ENCODE measurements around the gene SLC28A3. TPM values are rescaled to one million over a fixed set of nuclear protein-coding genes. Genes with fewer than 3 reads are reported as not detected.

The SLC28A3 gene
- total RNA-seq, 4 donors from 2014 or later = under 0.01 TPM; not detected in 2

- H3K27me3 ChIP-seq = no peaks in the 10 kb centered on the region
These were observed 39.2 kb upstream of the SLC28A3 start for GRCh38 chr9:84379740-84380139.

GRCh38 chr9:84375954-84376353 is 35.4 kb upstream of the SLC28A3 start:
- no peak for DNase-seq (ENCODE audit: extremely low spot score)
- intact Hi-C loops (cut with DNase I) = no loop called here
- TF ChIP-seq CTCF (IDR thresholded peaks at IDR 0.05) (no peak), POLR2AphosphoS5 (IDR thresholded peaks at IDR 0.05) (no peak), EP300 (IDR thresholded peaks at IDR 0.05) (no peak), POLR2A (IDR thresholded peaks at IDR 0.05; ENCODE audit: low read depth) (no peak)
- 40% methylated on average over 3 of the region's 3 CpGs for WGBS
- no peaks in the 10 kb centered on the region for H3K27me3 ChIP-seq
- H3K9me3 ChIP-seq = no peaks in the 10 kb centered on the region
- H3K4me3 ChIP-seq = no peak overlapping the region
- no peak overlapping the region for H3K27ac ChIP-seq (replicated peaks in 1 of 4)
- no peaks in the 10 kb centered on the region for H3K36me3 ChIP-seq
- peaks cover 0 to 4% (median 0%) of the 10 kb centered on the region in 4 donors for H3K4me1 ChIP-seq

More at GRCh38 chr9:84379740-84380139, 39.2 kb upstream of the SLC28A3 start:
- no peak overlapping the region for H3K27ac ChIP-seq (replicated peaks in 1 of 4)
- intact Hi-C loops (cut with DNase I) = no loop called here
- no peaks in the 10 kb centered on the region for H3K9me3 ChIP-seq
- DNase-seq (ENCODE audit: extremely low spot score) = no peak
- no peak overlapping the region for H3K4me3 ChIP-seq
- TF ChIP-seq CTCF (IDR thresholded peaks at IDR 0.05) (no peak), POLR2AphosphoS5 (IDR thresholded peaks at IDR 0.05) (no peak), EP300 (IDR thresholded peaks at IDR 0.05) (no peak), POLR2A (IDR thresholded peaks at IDR 0.05; ENCODE audit: low read depth) (no peak)
- H3K36me3 ChIP-seq = no peaks in the 10 kb centered on the region
- no peaks in the 10 kb centered on the region for H3K4me1 ChIP-seq

GRCh38 chr9:84374516-84374915 is 34.0 kb upstream of the SLC28A3 start:
- TF ChIP-seq CTCF (IDR thresholded peaks at IDR 0.05) (no peak), POLR2AphosphoS5 (IDR thresholded peaks at IDR 0.05) (no peak), EP300 (IDR thresholded peaks at IDR 0.05) (no peak), POLR2A (IDR thresholded peaks at IDR 0.05; ENCODE audit: low read depth) (no peak)
- Histone ChIP-seq H3K4me3 (no peak overlapping the region), H3K27me3 (no peaks in the 10 kb centered on the region), H3K4me1 (peaks cover 0 to 4% (median 0%) of the 10 kb centered on the region in 4 donors), H3K9me3 (no peaks in the 10 kb centered on the region), H3K36me3 (no peaks in the 10 kb centered on the region), H3K27ac (replicated peaks in 1 of 4) (no peak overlapping the region)
- no peak for DNase-seq (ENCODE audit: extremely low spot score)
- 50% methylated on average over 2 of the region's 2 CpGs for WGBS
- intact Hi-C loops (cut with DNase I) = no loop called here

- no peak for TF ChIP-seq CTCF (IDR thresholded peaks at IDR 0.05)
- no peak overlapping the region for H3K4me3 ChIP-seq
- H3K27ac ChIP-seq (replicated peaks in 1 of 4) = no peak overlapping the region
- intact Hi-C loops (cut with DNase I) = no loop called here
- H3K4me1 ChIP-seq = peaks cover 0 to 4% (median 0%) of the 10 kb centered on the region in 4 donors
- no peaks in the 10 kb centered on the region for H3K36me3 ChIP-seq
- no peaks in the 10 kb centered on the region for H3K27me3 ChIP-seq
- H3K9me3 ChIP-seq = no peaks in the 10 kb centered on the region
- DNase-seq (ENCODE audit: extremely low spot score) = no peak
- 41% methylated on average over 4 of the region's 4 CpGs for WGBS
These were observed 33.5 kb upstream of the SLC28A3 start for GRCh38 chr9:84374013-84374412.

GRCh38 chr9:84371737-84372136 is 31.2 kb upstream of the SLC28A3 start:
- DNase-seq (ENCODE audit: extremely low spot score) = no peak
- TF ChIP-seq EP300 (IDR thresholded peaks at IDR 0.05) (no peak), POLR2AphosphoS5 (IDR thresholded peaks at IDR 0.05) (peak in 1 of 2 donors; percentile 9)
- Histone ChIP-seq H3K27ac (replicated peaks in 1 of 4) (no peak overlapping the region), H3K4me1 (peaks cover 0 to 4% (median 0%) of the 10 kb centered on the region in 4 donors), H3K27me3 (no peaks in the 10 kb centered on the region), H3K9me3 (no peaks in the 10 kb centered on the region), H3K36me3 (no peaks in the 10 kb centered on the region), H3K4me3 (no peak overlapping the region)
- intact Hi-C loops (cut with DNase I) = no loop called here
- WGBS = 37% methylated on average over 2 of the region's 2 CpGs
